A673 (cell line): ENCODE results near the gene PAN2. TPM values are rescaled to one million over a fixed set of nuclear protein-coding genes. Genes with fewer than 3 reads are reported as not detected.

ENCODE experiments used
- BruUV-seq: library from RNA; stranded (reverse); fragments of 400-500 nt; replicated peaks from 2 replicates; lab custom pipeline; 2021; lab: Mats Ljungman, UMichigan
- CTCF ChIA-PET: fragments of 300-600 bp; sonication (Branson Sonifier 250); formaldehyde crosslinking; loops from one replicate; lab custom pipeline; 2022; ENCODE audit warnings: antibody characterized with exemption; lab: Charles Lee
- POLR2A ChIA-PET: fragments of 300-600 bp; sonication (Branson Sonifier 250); formaldehyde crosslinking; loops from one replicate; lab custom pipeline; 2022; ENCODE audit warnings: antibody characterized with exemption; ENCODE audit not compliant: low non-redundant PET; lab: Charles Lee
- DNase-seq: peaks from one replicate; pipeline ENCODE4 v3.0.0-alpha.2; 2015; ENCODE audit warnings: low spot score
- H3K27ac ChIP-seq: fragments of 200-600 bp; sonication (generic); 2 replicates; pipeline ENCODE4 v1.5.1; 2016; ENCODE audit warnings: mixed run types, low read depth, mild to moderate bottlenecking, mixed read lengths, antibody characterized with exemption, low read length; ENCODE audit not compliant: poor library complexity, severe bottlenecking
- H3K27me3 ChIP-seq: fragments of 200-600 bp; sonication (generic); replicated peaks from 2 replicates; pipeline ENCODE4 v1.6.1; 2017; ENCODE audit warnings: mixed run types, low read depth, mild to moderate bottlenecking, mixed read lengths, antibody characterized with exemption, low read length; ENCODE audit not compliant: insufficient read depth, poor library complexity
- H3K36me3 ChIP-seq: fragments of 200-600 bp; sonication (generic); 2 replicates; pipeline ENCODE4 v1.6.1; 2016; ENCODE audit warnings: mixed run types, mild to moderate bottlenecking, mixed read lengths, antibody characterized with exemption, low read length; ENCODE audit not compliant: insufficient read depth, poor library complexity, severe bottlenecking
- H3K4me1 ChIP-seq: fragments of 200-600 bp; sonication (generic); 2 replicates; pipeline ENCODE4 v1.6.1; 2017; ENCODE audit warnings: mixed run types, mild to moderate bottlenecking, mixed read lengths, antibody characterized with exemption, low read length; ENCODE audit not compliant: insufficient read depth, poor library complexity, severe bottlenecking
- H3K4me3 ChIP-seq: fragments of 200-600 bp; sonication (generic); 2 replicates; pipeline ENCODE4 v1.5.1; 2016; ENCODE audit warnings: low read depth, mixed run types, mild to moderate bottlenecking, mixed read lengths, low read length; ENCODE audit not compliant: poor library complexity, severe bottlenecking
- H3K9me3 ChIP-seq: fragments of 200-600 bp; sonication (generic); 2 replicates; pipeline ENCODE4 v1.6.1; 2016; ENCODE audit warnings: mixed run types, low read depth, mild to moderate bottlenecking, mixed read lengths, antibody characterized with exemption, low read length; ENCODE audit not compliant: poor library complexity, severe bottlenecking
- EZH2 ChIP-seq: fragments of 200-600 bp; sonication (generic); IDR thresholded peaks from 2 replicates; pipeline ENCODE4 v1.6.1; 2017; ENCODE audit warnings: borderline replicate concordance, low read depth, mild to moderate bottlenecking, mixed read lengths, antibody characterized with exemption, low read length; ENCODE audit not compliant: poor library complexity, severe bottlenecking
- intact Hi-C: fragments of 100-400 bp; cut with micrococcal nuclease; formaldehyde crosslinking; loops from one replicate; pipeline ENCODE4 v1.10.0; 2022; ENCODE audit not compliant: unreplicated experiment
- total RNA-seq: library from RNA; stranded (reverse); gene quantifications from 2 replicates; pipeline ENCODE4 v1.2.3, GENCODE V29; 2021
- TF ChIP-seq, protein P1 (sequence below): fragments of 300-800, 200-600 bp; sonication (generic); conservative IDR thresholded peaks from 2 replicates; pipeline ENCODE4 v1.5.1; 2017; ENCODE audit warnings: low read depth, mild to moderate bottlenecking, antibody characterized with exemption, low read length, moderate library complexity, mixed read lengths

The PAN2 gene
- total RNA-seq, 1 experiment from 2014 or later, result 46.3 TPM

DNA sequence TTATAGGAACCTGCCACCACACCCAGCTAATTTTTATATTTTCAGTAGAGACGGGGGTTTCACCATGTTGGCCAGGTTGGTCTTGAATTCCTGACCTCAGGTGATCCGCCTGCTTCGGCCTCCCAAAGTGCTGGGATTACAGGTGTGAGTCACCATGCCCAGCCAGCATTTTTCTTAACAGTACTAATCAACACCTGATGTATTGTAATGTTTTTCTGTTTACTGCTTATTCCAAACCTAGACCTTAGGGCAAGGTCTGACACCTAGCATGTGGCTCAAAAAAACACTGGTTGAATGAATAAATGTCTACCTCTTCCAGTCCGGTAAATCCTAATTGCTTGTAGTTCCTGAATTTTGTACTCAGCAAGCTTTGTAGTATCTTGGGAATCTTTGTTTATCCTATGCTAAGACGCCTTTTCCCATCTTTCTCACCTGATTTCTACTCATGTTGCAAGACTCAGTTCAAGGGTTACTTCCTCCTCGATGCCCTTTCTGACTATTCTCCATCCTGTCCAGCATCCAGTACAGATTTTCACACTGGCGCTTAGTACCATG lies 2.8 kb downstream of the PAN2 start:
- intact Hi-C loops, result no loop called here
- ChIA-PET CTCF (no interaction called here), POLR2A (interaction anchor here (0.6 kb wide), 1 partner anchor 10 kb away, joined by 22 read pairs; no protein-coding TSS in a partner anchor)
- no peaks in the 10 kb centered on the region for H3K27me3 ChIP-seq
- no peak for DNase-seq
- H3K36me3 ChIP-seq, result peaks cover 13% of the 10 kb centered on the region
- peaks cover 7% of the 10 kb centered on the region for H3K4me1 ChIP-seq
- no peak for TF ChIP-seq EZH2
- TF ChIP-seq, protein P1, sequence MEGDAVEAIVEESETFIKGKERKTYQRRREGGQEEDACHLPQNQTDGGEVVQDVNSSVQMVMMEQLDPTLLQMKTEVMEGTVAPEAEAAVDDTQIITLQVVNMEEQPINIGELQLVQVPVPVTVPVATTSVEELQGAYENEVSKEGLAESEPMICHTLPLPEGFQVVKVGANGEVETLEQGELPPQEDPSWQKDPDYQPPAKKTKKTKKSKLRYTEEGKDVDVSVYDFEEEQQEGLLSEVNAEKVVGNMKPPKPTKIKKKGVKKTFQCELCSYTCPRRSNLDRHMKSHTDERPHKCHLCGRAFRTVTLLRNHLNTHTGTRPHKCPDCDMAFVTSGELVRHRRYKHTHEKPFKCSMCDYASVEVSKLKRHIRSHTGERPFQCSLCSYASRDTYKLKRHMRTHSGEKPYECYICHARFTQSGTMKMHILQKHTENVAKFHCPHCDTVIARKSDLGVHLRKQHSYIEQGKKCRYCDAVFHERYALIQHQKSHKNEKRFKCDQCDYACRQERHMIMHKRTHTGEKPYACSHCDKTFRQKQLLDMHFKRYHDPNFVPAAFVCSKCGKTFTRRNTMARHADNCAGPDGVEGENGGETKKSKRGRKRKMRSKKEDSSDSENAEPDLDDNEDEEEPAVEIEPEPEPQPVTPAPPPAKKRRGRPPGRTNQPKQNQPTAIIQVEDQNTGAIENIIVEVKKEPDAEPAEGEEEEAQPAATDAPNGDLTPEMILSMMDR, result no peak
- no peaks in the 10 kb centered on the region for H3K9me3 ChIP-seq
- H3K27ac ChIP-seq, result no peak overlapping the region
- H3K4me3 ChIP-seq, result no peak overlapping the region
- no TSS peak for BruUV-seq

DNA sequence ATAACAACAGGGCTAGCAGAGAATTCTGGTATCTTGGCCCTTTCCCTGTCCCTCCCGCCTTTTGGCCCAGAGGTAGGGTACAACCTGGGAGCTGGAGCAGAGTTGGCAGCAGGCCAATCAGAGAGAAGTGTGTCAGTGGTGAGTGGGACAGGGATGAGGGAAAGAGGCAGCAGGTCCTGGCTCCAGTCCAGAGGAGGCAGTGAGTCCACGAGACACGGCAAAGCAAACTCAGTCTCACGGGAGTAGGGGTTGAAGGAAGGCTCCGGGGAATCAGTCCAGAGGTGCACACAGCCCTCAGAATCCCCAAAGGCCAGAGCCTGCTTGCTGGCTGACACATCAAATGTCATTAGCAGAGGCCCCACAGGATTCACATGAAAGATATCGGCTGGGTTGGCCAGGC lies 7.3 kb downstream of the PAN2 start:
- ChIA-PET CTCF (no interaction called here), POLR2A (no interaction called here)
- Histone ChIP-seq H3K27me3 (no peaks in the 10 kb centered on the region), H3K4me1 (no peaks in the 10 kb centered on the region), H3K36me3 (peaks cover 49% of the 10 kb centered on the region), H3K9me3 (no peaks in the 10 kb centered on the region), H3K27ac (no peak overlapping the region), H3K4me3 (no peak overlapping the region)
- TF ChIP-seq, protein P1, result no peak
- no peak for TF ChIP-seq EZH2
- DNase-seq, result no peak
- intact Hi-C loops, result no loop called here
- BruUV-seq, result no TSS peak

DNA sequence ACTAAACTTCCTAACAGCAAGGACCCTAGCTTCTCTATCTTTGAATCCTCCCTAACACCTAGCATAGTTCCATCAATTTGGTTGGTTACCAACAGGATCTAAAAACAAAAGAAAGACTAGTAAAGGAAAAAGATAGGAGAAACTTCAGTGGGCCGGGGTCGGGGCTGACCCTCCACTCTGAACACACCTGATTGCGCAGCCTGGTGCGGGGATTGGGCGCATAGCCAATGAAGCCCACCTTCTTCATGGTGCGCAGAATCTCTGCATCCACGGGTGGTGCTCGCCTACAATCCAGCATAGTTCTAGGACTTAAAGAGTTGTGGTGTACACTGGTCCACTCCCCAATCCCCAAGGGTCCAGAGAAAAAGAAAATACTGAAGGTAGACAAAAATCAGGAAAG lies 7.7 kb downstream of the PAN2 start:
- Histone ChIP-seq H3K4me1 (no peaks in the 10 kb centered on the region), H3K4me3 (no peak overlapping the region), H3K27me3 (no peaks in the 10 kb centered on the region), H3K36me3 (peaks cover 49% of the 10 kb centered on the region), H3K9me3 (no peaks in the 10 kb centered on the region), H3K27ac (no peak overlapping the region)
- POLR2A ChIA-PET, result no interaction called here
- intact Hi-C loops, result no loop called here
- CTCF ChIA-PET, result interaction anchor here (0.6 kb wide), 1 partner anchor 68 kb away, joined by 3 read pairs; the partner anchor contains the start of gene ANKRD52
- DNase-seq, result no peak
- TF ChIP-seq, protein P1, result no peak
- TF ChIP-seq EZH2, result no peak
- BruUV-seq, result no TSS peak
